Endodermal cell (in vitro differentiated cells): ENCODE measurements around the gene ALDH1L1. TPM values are rescaled to one million over a fixed set of nuclear protein-coding genes. Genes with fewer than 3 reads are reported as not detected.

Source experiments
- DNase-seq: peaks from one replicate; pipeline ENCODE4 v3.0.0-alpha.2; 2017
- H3K27ac ChIP-seq: 2 replicates; pipeline ENCODE4 v1.5.1; 2013; ENCODE audit warnings: mild to moderate bottlenecking, low read depth, low read length, moderate library complexity
- H3K27me3 ChIP-seq: 2 replicates; pipeline ENCODE4 v1.6.1; 2013; ENCODE audit warnings: mild to moderate bottlenecking, low read length, moderate library complexity; ENCODE audit not compliant: insufficient read depth, control insufficient read depth, poor library complexity, severe bottlenecking
- H3K36me3 ChIP-seq: 2 replicates; pipeline ENCODE4 v1.7.0; 2013; ENCODE audit warnings: mild to moderate bottlenecking, low read length, moderate library complexity; ENCODE audit not compliant: control insufficient read depth, insufficient read depth
- H3K4me1 ChIP-seq: one replicate; pipeline ENCODE4 v1.7.0; 2013; ENCODE audit warnings: low read length; ENCODE audit not compliant: control insufficient read depth, insufficient read depth
- H3K4me3 ChIP-seq: 2 replicates; pipeline ENCODE4 v1.5.1; 2013; ENCODE audit warnings: mild to moderate bottlenecking, low read length, moderate library complexity
- H3K9ac ChIP-seq: 2 replicates; pipeline ENCODE4 v1.6.1; 2013; ENCODE audit warnings: mild to moderate bottlenecking, low read length, moderate library complexity; ENCODE audit not compliant: poor library complexity, severe bottlenecking; ENCODE audit errors: extremely low read depth
- H3K9me3 ChIP-seq: 2 replicates; pipeline ENCODE4 v1.6.1; 2013; ENCODE audit warnings: mild to moderate bottlenecking, low read length, moderate library complexity; ENCODE audit not compliant: control insufficient read depth
- H3K27ac Mint-ChIP-seq: 2 replicates; pipeline ENCODE4 v1.8.0; 2020; ENCODE audit warnings: mixed read lengths
- H3K27me3 Mint-ChIP-seq: 2 replicates; pipeline ENCODE4 v1.8.0; 2021; ENCODE audit warnings: mild to moderate bottlenecking, mixed read lengths; ENCODE audit not compliant: insufficient read depth
- H3K36me3 Mint-ChIP-seq: 2 replicates; pipeline ENCODE4 v1.8.0; 2020; ENCODE audit warnings: low read depth, mixed read lengths
- H3K4me1 Mint-ChIP-seq: 2 replicates; pipeline ENCODE4 v1.8.0; 2020; ENCODE audit warnings: mixed read lengths
- H3K4me3 Mint-ChIP-seq: 2 replicates; pipeline ENCODE4 v1.8.0; 2020; ENCODE audit warnings: mild to moderate bottlenecking, moderate library complexity, mixed read lengths
- H3K9me3 Mint-ChIP-seq: 2 replicates; pipeline ENCODE4 v1.8.0; 2020; ENCODE audit warnings: mild to moderate bottlenecking, mixed read lengths
- WGBS, 2 experiments: methylation state at CpG; one replicate each; pipeline versions ENCODE4 v1.1.5 to v1.1.7; 2013; ENCODE audit warnings: missing lambda C conversion rate in 2 of 2, mixed read lengths in 1 of 2; ENCODE audit not compliant: insufficient coverage in 1 of 2, insufficient read length in 1 of 2; 5-methylcytosine and 5-hydroxymethylcytosine counted together
- total RNA-seq, 2 donors: library from RNA; stranded (reverse); fragmentation: NEBNext Ultra II Directional in 1 of 2; extraction: Animal tissue kit (Norgen Biotek cat#: 25700) in 1 of 2; gene quantifications; 2 replicates in 1 of 2; 3 replicates in 1 of 2; pipeline ENCODE4 v1.2.1, GENCODE V29; 2021
- TF ChIP-seq, protein P1 (sequence below): fragments of 200-600 bp; sonication (generic); conservative IDR thresholded peaks from 2 replicates; pipeline ENCODE4 v1.5.0; 2021; ENCODE audit warnings: antibody characterized with exemption, mild to moderate bottlenecking

The ALDH1L1 gene
- total RNA-seq, 2 donors from 2014 or later: 1.0 to 1.6 TPM

DNA sequence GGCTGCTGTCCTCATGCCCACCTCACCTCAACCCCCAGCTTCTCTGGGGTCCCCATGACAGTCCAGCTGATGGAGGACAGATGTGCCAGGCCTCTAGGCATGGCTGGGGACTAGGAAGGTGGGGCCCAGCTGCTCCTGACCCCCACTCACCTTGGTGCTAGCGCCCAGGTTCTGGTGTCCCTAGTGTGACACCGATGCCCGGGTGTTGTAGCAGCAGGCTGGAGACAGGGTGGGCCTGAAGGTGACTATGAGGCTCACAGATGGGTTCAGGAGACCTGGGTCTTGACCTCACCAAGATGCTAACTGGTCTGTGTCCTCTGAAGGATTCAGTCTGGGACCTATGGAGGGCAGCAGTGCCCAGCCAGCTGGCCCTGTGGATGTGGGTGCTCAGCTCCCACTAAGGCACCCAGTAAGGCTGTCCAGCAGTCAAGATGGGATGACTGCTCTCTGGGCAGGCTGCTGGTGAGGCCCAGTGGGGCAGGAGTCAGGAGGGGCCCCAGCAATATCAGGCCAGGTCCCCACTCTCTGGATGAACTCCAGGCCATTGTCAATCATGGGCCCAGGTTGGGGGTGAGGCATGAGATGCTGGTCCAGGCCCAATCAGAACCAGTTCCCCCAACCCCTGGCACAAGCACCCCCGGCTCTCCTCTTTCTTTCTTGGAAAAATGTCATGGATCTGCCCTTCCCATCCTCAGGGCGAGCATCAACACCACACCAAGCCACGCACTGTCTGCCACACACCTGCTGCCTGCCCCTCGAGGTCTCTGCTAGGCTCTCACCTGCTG is 33.0 kb downstream of the ALDH1L1 start:
- Mint-ChIP-seq H3K4me1 (no peaks in the 10 kb centered on the region), H3K4me3 (no peak overlapping the region), H3K9me3 (no peaks in the 10 kb centered on the region), H3K27me3 (no peaks in the 10 kb centered on the region), H3K27ac (no peak overlapping the region), H3K36me3 (no peaks in the 10 kb centered on the region)
- no peaks in the 10 kb centered on the region for H3K36me3 ChIP-seq
- no peak overlapping the region for H3K9ac ChIP-seq
- H3K27me3 ChIP-seq: no peaks in the 10 kb centered on the region
- H3K4me3 ChIP-seq: no peak overlapping the region
- 89% methylated on average over 5 to 7 of the region's 7 CpGs for WGBS, 2 experiments
- TF ChIP-seq, protein P1, sequence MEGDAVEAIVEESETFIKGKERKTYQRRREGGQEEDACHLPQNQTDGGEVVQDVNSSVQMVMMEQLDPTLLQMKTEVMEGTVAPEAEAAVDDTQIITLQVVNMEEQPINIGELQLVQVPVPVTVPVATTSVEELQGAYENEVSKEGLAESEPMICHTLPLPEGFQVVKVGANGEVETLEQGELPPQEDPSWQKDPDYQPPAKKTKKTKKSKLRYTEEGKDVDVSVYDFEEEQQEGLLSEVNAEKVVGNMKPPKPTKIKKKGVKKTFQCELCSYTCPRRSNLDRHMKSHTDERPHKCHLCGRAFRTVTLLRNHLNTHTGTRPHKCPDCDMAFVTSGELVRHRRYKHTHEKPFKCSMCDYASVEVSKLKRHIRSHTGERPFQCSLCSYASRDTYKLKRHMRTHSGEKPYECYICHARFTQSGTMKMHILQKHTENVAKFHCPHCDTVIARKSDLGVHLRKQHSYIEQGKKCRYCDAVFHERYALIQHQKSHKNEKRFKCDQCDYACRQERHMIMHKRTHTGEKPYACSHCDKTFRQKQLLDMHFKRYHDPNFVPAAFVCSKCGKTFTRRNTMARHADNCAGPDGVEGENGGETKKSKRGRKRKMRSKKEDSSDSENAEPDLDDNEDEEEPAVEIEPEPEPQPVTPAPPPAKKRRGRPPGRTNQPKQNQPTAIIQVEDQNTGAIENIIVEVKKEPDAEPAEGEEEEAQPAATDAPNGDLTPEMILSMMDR: no peak
- DNase-seq: peak; percentile 28
- H3K4me1 ChIP-seq: no peaks in the 10 kb centered on the region
- no peak overlapping the region for H3K27ac ChIP-seq
- H3K9me3 ChIP-seq: no peaks in the 10 kb centered on the region

- H3K27me3 Mint-ChIP-seq: no peaks in the 10 kb centered on the region
- H3K9me3 Mint-ChIP-seq: no peaks in the 10 kb centered on the region
- TF ChIP-seq, protein P1: no peak
- H3K36me3 Mint-ChIP-seq: no peaks in the 10 kb centered on the region
- no peaks in the 10 kb centered on the region for H3K36me3 ChIP-seq
- no peak overlapping the region for H3K4me3 ChIP-seq
- H3K4me3 Mint-ChIP-seq: no peak overlapping the region
- no peaks in the 10 kb centered on the region for H3K27me3 ChIP-seq
- no peak overlapping the region for H3K27ac Mint-ChIP-seq
- no peaks in the 10 kb centered on the region for H3K4me1 Mint-ChIP-seq
- H3K27ac ChIP-seq: no peak overlapping the region
- DNase-seq: peak; percentile 28
- no peaks in the 10 kb centered on the region for H3K9me3 ChIP-seq
- no peaks in the 10 kb centered on the region for H3K4me1 ChIP-seq
- WGBS, 2 experiments: 94 to 100% methylated on average over 2 to 6 of the region's 6 CpGs
- H3K9ac ChIP-seq: no peak overlapping the region
Measured at GRCh38 chr3:126146525-126147146, 33.8 kb downstream of the ALDH1L1 start.

DNA sequence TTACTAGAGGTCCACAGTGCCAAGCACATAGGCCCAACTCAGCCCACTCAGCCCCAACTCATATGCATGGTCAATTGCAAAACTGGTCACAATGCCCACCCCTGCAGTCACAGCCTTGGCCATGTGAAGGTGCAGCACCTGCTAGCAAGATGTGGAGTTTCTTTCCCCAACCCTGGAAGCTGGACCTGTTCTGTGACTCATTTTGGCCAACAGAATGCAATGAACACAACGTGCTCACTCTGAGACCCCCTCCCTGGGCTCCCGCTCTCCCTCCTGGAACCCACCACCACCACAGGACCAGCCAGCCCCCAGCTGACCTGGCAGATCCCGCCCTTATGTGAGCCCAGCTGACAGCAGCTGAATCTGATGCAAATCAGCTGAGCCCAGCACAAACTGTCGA is 34.4 kb downstream of the ALDH1L1 start:
- WGBS, 2 experiments: 79 to 100% methylated on average over 2 to 4 of the region's 4 CpGs
- DNase-seq: peak; percentile 22

More for the DNA sequence above, 34.4 kb downstream of the ALDH1L1 start:
- TF ChIP-seq, protein P1: no peak
- H3K27ac ChIP-seq: no peak overlapping the region
- no peak overlapping the region for H3K27ac Mint-ChIP-seq
- H3K36me3 Mint-ChIP-seq: no peaks in the 10 kb centered on the region
- no peaks in the 10 kb centered on the region for H3K4me1 Mint-ChIP-seq
- no peaks in the 10 kb centered on the region for H3K9me3 ChIP-seq
- H3K4me3 Mint-ChIP-seq: no peak overlapping the region
- H3K4me3 ChIP-seq: no peak overlapping the region
- no peaks in the 10 kb centered on the region for H3K9me3 Mint-ChIP-seq
- H3K9ac ChIP-seq: no peak overlapping the region
- peaks cover under 1% of the 10 kb centered on the region for H3K27me3 Mint-ChIP-seq
- peaks cover 5% of the 10 kb centered on the region for H3K27me3 ChIP-seq
- no peaks in the 10 kb centered on the region for H3K36me3 ChIP-seq
- H3K4me1 ChIP-seq: no peaks in the 10 kb centered on the region
